Fibroblast of lung (primary cell): ENCODE results near the gene VANGL1.

ENCODE experiments used
- EZH2 ChIP-seq: IDR thresholded peaks from 2 replicates; pipeline ENCODE4 v1.5.1; 2012; ENCODE audit warnings: low read length, control low read depth, mild to moderate bottlenecking; ENCODE audit errors: missing control alignments
- TF ChIP-seq, protein P1 (sequence below), 2 donors: IDR thresholded peaks in 1 of 2; conservative IDR thresholded peaks in 1 of 2; 1 replicate in 1 of 2; 2 replicates in 1 of 2; pipeline ENCODE4 v1.5.1; 2011 to 2012; ENCODE audit warnings: low read length in 2 of 2, control low read depth in 1 of 2, inconsistent platforms in 1 of 2, low read depth in 1 of 2, mild to moderate bottlenecking in 1 of 2

DNA sequence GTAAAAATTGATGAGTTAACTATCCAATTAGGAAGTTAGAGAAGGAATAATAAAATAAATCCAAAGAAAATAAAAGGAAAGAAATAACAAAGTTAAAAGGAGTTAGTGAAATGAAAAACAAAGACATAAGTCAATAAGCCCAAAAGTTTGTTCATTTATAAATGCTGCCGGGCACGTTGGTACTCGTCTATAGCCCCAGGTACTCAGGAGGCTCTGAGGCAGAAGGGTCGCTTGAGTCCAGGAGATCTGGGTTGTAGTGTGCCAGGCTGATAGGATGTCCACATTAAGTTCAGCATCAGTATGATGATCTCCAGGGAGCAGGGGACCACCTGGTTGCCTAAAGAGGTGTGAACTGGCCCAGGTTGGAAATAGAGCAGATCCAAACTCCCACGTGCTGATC lies 35.5 kb upstream of the VANGL1 start:
- TF ChIP-seq, protein P1, sequence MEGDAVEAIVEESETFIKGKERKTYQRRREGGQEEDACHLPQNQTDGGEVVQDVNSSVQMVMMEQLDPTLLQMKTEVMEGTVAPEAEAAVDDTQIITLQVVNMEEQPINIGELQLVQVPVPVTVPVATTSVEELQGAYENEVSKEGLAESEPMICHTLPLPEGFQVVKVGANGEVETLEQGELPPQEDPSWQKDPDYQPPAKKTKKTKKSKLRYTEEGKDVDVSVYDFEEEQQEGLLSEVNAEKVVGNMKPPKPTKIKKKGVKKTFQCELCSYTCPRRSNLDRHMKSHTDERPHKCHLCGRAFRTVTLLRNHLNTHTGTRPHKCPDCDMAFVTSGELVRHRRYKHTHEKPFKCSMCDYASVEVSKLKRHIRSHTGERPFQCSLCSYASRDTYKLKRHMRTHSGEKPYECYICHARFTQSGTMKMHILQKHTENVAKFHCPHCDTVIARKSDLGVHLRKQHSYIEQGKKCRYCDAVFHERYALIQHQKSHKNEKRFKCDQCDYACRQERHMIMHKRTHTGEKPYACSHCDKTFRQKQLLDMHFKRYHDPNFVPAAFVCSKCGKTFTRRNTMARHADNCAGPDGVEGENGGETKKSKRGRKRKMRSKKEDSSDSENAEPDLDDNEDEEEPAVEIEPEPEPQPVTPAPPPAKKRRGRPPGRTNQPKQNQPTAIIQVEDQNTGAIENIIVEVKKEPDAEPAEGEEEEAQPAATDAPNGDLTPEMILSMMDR (conservative IDR thresholded peaks at IDR 0.05 in 1 of 2, IDR thresholded peaks at IDR 0.05 in 1 of 2; ENCODE audit: low read depth in 1 of 2, low read length in 2 of 2) = no peak
- TF ChIP-seq EZH2 = no peak
